COLO668 (cell line): ENCODE results near the gene THEM5.
A peak's percentile ranks its signal among the peaks of the same experiment; 100 is the strongest.

Experiments
- DNase-seq: peaks from one replicate; lab custom pipeline; 2025; ENCODE audit not compliant: unreplicated experiment; lab: John Stamatoyannopoulos, UW

The THEM5 gene

DNA sequence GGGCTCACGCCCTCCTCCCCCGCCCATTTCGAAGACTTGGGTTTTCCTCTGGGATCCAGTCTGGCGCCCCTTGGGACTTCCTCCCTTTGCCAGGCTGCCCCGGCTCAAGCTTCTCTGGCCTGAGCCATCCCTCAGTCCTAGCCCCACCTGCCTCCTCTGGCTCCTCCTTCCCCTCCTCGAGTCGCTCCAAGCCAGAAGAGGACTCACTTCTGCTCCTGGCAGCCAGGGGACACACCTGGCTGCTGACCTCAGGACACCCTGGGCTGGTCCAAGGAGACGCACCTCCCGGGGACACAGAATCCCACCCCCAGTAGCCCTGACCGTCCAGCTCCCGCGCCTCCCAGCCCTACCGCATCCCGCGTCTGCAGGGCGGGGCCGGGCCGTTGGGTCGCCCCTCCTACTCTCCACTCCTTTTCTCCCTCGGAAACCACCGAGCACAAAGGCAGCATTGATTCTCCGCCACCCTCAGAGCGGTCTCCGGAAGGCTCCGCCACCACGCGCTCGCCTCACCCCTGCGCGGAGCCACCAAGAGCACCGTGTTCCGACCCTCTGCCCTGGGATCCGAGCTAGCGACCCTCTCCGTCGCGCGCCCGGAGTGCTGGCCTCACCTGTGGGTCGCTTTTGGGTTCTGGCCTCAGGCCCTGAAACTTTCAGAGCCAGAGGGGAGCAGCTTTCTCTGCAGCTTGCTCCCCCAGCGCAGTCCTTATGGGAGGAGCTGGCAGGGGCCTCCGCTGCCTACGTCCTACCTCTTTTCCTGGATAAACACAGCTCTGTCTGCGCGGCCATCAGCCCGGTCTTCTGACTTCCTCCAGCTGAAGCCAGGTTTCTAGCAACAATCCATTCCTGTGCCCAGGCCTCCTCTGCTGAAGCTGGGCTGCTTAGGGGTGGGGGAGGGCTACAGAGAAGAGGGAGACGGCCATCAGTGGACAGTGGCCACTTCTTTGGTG lies 13.8 kb downstream of the THEM5 start, which contains the start of gene C2CD4D:
Gene C2CD4D (minus strand): TSS at position 364 of the 947 bp plus-strand sequence. CDS start 831 bp downstream, outside the sequence.
- DNase-seq, result peak; percentile 90

DNA sequence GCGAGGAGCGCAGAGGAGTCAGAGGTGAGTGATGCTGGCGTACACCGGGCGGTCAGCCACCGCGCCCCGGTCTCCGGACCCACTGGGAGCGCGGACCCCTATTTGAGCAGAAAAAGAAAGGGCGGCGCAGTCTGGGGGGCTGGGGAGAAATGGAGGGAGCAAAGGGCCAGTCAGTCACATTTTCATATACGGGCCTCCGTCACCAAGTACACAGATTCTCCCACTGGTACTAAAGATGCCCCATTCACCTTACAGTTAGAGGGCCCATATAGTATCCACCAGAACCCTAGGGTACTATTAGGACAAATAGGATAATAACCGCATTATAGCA lies 14.5 kb downstream of the THEM5 start:
- DNase-seq, result no peak

DNA sequence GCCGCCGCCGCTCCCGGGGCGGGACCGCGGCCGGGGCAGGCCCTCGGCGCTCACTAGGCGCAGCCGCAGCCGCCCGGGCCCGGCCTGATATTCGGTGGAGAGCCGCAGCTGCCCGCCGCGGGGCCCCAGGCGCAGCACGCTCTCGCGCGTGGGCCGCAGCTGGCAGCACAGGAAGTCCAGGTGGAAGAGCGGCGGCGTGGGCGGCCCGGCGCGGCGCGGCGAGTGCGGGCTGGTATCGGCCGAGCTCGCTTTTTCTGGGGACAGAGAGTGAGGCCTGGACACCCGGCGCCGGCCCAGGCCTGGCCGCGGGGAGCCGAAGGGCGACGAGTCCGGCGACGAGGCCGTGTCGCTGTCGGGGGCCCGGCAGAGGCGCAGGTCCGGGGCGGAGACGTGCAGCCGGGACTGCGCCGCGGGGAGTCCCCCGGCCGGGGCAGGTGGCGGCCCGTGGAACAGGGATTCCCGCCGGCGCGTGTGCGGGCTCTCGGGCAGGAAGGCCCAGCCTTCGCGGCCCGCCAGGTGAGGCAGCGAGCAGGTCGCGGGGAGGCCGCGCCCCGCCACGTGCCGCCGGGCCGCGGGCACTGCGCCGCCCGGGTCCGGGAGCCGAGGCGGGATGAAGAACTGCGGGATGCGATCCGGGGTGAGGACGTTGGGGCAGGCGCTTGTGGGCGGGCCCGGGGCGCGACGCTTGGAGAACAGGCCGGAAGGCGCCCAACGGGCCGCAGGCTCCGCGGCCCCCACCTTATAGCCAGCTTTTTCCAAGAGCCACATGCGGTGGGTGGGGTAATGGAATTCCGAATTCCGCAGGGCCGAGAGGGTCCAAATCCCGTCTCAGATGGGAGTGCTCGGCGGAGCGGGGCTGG lies 15.1 kb downstream of the THEM5 start:
- peak; percentile 78 for DNase-seq

DNA sequence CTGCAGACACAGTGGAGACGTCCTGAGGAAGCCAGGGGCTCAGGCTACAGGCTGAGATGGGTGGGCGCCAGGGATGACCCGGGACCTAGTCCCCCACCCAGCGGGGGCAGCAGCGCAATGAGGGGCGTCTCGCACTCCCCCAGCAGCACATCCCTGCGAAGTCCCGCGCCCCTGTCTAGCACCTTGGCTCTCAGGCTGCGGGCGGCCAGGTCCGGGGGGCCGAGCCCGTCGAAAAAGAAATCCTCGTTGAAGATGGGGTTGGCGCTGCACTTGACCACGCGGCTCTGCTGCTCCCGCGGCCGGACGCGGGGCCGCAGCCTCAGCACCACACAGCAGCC lies 15.7 kb downstream of the THEM5 start:
- DNase-seq, result no peak

DNA sequence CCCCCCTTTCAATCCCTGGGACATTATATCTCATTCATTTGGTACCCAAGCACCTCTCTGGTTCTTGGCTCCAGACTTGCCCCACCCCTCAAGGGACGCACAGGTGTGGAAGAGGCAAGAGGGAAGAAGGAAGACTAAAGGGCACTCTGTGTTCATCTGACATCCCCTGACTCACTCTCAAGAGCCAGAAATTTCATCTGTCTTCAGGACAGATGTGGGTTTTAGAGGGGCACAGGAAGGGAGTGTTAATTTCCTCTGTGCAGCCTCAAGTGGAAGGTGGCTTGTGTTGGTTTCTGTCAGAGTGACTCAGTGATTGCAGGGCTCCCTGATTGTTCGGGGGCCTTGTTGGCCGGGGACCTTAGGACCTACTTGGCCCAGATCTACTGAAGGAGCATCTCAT lies 16.3 kb downstream of the THEM5 start:
- no peak for DNase-seq

DNA sequence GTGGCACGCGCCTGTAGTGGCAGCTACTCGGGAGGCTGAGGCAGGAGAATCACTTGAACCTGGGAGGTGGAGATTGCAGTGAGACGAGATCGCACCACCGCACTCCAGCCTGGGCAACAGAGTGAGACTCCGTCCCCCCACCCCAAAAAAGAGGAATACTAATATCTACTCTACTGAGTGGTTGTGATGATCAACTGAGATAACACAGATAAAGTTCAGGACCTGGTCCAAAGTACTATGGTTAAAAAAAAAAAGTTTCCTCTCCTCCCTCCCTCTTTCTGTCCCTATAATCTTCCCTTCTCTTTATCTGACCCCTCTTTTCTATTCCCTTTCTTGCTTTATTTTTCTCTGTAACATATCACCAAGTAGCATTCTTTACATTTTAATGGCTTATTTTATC lies 17.9 kb downstream of the THEM5 start:
- DNase-seq, result no peak

DNA sequence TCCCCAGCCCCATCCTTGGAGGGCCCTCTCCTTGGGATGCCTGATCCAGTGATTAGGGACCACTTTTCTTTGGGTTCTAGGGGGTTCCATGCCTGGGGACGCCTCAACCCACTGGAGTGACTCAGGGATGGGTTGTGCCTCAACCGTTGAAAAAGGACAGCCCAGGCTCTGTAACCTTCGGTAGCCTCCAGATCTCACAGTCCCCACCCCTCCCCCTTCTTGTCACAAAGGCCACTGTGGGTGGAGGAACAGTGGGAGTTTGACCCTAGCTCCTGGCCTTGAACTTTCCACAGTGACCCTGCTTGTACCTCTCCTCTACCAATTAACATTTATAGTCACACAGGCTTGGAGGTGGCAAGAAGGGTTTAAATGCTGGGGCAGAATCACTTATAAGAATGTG lies 19.3 kb downstream of the THEM5 start:
- DNase-seq, result no peak

DNA sequence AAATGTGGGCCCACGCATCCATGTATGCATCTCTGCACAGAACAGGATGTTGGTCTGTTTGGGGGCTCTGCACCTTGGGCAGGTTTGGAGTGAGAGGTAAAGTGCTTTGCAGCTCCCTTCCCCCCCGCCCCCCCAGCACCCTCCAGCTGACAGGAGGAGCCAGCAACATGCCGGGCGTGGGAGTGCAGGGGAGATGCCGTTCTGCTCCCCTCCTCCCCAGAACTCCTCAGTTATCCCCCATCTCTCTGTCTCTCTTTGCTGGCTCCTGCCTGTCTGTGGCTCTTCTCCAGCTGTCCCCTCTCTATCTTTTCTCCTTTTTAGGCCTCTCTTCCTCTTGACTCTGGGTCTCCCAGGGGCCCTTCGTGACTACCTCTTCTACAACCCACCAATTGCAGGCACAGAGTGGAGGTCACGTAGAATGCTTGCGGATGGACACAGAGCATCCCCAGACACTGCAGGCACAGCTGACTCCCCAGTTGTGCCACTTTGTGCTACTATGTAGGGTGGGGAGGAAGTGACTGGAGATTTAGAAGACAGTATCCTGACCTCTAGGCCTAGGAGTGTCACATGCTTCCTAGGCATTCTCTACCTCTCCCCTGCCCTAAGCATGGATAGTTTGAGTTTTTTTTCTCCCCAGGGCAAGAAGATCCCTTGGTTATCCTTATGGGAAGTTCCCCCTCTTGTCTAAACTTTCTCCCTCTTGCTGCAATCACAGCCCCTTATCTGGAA lies 20.2 kb downstream of the THEM5 start:
- no peak for DNase-seq

DNA sequence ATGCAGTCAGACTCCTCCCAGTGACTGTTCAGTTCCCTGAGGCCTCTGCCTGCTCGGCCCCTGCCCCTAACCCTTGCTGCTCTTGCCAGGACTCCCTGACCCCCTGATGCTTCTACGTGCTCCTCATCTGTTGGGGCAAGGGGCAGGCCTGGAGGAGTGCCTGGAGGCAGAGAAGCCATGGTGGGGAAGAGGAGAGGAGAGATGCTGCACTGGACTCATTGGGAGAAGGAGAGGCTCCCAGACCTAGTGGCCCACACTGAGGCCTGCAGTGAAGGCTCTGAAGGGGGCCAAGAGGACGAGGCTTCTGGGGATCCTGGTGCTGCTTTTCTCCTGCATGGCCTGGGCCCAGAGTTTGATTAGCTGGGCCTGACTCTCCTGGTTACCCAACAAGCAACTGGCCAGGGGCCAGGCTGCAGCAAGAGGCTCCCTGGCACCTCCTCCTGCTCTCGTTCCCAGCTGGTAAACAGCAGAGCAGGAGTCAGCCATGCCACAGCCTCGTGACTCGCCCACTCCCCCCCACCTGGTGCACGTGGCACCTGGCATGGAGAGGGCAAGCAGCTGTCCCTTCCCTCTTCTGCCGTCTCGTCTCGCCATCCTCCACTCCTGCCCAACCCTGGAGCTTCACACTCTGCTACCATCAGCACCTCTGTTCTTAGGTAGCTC lies 21.1 kb downstream of the THEM5 start:
- peak; percentile 61 for DNase-seq

DNA sequence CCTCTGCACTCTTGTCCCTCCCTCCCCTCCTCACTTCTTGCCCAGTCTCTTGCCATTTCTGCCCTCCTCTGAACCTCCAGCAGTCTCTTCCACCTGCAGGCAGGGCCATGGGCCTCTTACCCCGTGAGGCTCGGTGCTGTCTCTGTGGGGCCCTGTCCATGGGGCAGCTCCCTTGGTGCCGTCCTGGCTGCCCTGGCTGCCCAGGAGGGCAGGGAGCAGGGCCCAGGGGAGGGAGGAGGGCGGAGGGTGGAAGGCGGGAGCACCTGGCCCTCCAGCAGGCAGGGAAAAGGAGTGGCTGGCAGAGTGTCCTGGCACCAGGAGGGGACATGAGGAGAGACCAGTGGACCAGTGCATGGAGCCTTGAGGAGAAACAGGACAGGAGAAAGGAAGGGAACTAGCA lies 21.9 kb downstream of the THEM5 start, which contains the start of gene RORC:
Gene RORC (minus strand): TSS at position 198 of the 400 bp plus-strand sequence. CDS start 38 bp downstream, at position 160.
- DNase-seq, result no peak

DNA sequence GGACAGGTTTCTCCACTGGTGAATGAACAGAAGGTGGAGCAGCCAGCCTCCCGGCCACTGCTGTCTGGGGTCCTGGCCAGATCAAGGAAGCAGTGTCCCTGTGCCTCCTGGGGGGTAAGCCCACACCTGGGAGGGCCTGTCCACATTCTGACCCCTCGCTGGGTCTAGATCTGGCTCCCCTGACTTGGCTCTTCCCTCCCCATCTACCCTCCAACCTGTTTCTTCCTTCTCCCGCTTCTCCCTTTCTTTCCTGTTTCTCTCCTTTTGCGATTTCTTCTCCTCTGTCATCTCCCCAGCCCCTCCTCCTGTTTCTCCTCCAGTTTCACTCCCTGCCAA lies 22.3 kb downstream of the THEM5 start:
- no peak for DNase-seq

DNA sequence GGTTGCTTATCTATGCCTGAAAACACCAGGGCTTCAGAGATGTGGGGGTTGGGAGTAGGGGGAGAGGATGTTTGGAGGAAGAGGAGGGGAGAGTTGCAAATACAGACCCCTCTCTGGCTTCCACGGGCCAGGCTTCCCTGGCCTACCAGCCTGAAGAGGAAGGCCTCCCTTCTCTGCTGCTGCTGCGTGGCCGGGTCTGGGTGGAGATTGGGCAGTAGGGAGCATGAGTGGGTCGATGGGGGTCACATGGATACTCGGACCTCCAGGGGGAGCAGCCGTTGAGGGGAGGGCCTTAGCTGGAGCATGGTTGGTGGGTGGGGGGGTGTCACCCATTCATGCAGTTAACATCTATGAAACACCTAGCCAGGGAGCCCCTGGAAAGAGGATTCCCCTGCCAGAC lies 23.5 kb downstream of the THEM5 start:
- DNase-seq, result no peak

DNA sequence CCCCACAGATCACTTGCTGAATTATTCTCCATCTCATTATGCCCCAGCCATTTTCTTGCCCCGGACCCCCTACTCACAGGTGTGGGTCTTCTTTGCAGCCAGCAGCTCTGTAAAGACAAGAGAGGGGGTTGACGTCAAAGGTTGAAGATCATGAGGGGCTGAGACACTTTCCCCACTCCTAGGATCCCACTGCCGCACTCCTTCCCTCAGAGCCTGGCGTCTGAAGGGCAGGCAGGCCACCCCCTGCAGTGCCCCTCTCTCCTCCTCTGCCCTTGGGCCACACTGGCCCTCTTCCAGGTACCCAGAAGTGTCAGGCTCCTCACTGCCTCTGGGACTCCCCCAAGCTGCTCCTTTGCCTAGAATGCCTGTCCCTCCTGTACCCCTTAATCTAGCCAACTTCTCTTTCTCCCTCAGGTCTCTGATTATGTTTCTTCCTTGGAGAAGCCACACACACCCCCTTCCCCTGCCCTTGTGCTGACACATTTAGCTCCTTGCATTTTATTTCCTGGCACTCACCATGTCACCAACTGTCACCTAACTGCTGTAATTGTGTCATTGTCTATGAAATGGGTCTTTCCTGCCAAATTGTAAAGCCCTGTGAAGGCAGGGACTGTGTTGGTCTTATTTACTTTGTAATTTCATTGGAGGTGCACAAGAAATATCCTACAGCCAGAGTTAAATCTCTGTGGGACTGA lies 24.0 kb downstream of the THEM5 start:
- DNase-seq, result no peak

DNA sequence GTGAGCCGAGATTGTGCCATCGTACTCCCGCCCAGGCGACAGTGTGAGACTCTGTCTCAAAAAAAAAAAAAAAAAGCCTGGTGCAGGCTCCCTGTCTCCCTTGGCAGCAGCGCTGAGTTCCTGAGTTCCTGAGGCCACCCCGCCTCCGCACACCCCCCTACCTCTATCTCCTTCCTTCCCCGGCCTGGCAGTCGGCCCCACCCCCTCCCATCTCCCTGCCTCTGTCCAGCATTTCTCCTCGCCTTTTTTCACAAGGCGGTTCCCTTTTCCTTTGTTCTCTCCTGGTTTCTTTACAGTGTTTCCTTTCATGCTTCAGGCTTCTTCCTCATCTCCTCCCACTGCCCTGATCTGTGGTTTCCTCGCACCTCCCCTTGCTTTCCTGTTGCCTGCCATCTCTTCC lies 24.6 kb downstream of the THEM5 start:
- no peak for DNase-seq

DNA sequence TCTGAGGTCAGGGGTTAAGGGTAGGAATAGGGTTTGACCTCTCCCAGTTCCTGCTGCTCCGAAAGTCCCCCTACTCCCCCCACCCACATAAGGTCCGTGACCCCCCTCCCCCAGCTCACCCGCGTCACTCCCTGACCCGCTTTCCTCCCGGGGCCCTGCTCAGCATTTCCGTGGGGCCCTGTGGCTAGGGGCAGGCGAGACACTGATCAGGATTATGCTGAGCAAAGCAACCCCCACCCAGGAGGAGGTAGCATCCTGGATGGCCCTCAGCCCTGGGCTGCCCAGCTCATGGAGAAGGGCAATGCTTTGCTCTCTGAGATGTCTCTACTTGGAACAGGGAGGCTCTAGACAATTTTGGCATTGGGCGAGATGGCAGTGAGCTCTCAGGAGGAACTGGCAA lies 25.7 kb downstream of the THEM5 start:
- DNase-seq, result no peak

DNA sequence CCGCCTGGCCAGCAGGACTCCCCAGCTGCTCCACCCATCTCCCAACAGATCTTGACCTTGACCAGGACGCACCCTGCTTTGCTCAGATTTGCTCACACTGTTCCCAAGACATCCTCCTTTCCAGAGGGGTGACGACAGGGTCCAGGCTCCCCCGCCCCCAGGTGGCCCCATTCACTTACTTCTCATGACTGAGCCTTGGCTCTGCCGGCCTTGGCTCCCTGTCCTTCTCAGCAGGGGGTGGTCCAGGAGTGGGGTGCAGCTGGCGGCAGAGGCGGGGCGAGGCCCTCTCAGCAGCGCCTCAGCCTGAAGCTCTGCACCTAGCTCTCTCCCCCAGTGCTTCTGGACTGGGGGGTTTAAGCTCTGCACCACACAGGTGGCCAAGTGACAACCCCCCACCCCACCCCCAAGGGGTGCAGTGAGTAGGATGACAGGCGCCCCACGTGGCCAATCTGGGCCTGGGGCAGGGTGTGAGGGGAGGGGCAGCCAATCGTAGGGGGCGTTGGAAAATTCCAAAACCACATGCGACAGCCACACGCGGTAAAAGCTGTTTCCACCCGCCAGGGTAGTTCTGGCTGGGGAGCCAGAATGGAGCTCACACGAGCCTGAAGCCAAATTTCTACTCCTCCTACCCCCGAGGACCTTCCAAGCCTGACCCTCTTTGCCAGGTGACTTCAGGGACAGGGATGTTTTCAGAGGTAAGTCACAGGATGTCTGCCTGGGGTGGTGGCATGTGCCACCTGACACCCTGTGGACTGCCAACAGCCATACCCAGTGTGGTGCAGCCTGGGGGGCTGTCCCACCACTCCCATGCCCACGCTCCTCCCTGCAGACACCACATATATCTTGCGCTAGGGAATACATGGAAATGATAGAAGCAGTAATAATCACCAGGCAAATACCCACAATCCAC lies 27.5 kb downstream of the THEM5 start:
- DNase-seq, result no peak

DNA sequence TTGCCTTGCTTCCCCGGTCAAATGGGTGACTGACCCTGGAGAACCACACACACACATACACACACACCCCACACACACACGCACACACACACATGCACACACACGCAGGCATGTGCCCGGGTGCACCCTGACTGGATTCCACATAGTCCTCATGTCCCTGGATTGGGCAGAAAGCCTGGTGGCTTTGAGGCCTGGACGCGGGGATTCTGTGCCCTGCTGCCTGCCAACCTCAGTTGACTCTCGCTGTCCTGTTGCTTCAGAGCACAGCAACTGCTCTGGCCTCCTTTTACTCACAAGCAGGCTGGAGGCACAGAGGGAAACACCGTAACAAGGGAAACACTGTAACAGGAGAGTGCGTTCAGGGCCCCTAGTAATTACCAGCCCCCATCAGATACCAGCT lies 28.3 kb downstream of the THEM5 start:
- DNase-seq, result no peak

DNA sequence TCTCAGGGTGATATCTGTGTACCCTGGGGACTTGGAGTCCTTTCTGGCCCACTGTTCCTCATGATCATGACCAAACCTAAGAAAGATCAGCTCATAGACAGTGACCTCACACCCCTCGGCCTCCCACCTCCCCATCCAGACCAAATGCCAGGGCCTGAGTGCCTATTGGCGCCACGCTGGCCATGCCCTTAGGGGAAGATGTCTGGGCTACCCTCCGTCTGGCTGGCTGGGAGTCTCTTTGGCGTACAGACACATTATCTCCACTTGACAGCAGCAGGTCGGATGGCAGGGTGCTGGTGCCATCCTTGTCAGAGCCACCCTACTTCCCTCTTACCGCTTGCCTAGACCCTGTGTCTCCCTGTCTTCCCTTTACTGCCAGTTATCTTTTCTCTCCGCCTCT lies 30.3 kb downstream of the THEM5 start:
- no peak for DNase-seq

DNA sequence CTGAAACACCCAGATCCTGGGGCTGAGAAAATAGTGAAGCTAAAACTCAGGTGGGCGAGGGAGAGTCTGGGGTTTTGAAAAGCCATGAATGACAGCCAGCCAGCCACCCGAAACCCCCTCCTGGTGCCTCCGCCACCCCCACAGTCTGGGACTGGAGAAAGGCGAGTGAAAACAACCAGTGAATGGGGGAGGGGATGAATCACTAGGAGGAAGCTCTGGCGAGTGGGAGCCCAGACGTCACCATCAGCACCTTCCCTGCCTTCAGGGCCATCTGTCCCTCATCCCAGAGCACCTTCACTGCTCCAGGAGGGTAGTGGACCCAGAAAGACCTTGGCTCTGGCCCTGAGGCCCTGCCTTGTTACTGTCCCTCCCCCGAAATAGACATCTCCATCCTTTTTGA lies 31.1 kb downstream of the THEM5 start:
- DNase-seq, result no peak
